Muscle layer of duodenum (tissue), 2 donors: ENCODE results near the gene TMEM60.

Experiments
- H3K27ac ChIP-seq: one replicate; pipeline ENCODE4 v1.7.0; 2013; ENCODE audit warnings: mild to moderate bottlenecking, low read length
- H3K27me3 ChIP-seq: one replicate; pipeline ENCODE4 v1.7.0; 2013; ENCODE audit warnings: low read depth, mild to moderate bottlenecking, control low read depth, low read length
- H3K36me3 ChIP-seq, 2 donors: one replicate each; pipeline ENCODE4 v1.7.0; 2013; ENCODE audit warnings: low read length in 2 of 2, control low read depth in 1 of 2, mild to moderate bottlenecking in 1 of 2; ENCODE audit not compliant: insufficient read depth in 2 of 2, control insufficient read depth in 1 of 2
- H3K4me1 ChIP-seq, 2 donors: one replicate each; pipeline ENCODE4 v1.7.0; 2013; ENCODE audit warnings: low read length in 2 of 2, mild to moderate bottlenecking in 2 of 2, control low read depth in 1 of 2, moderate library complexity in 1 of 2; ENCODE audit not compliant: insufficient read depth in 2 of 2, control insufficient read depth in 1 of 2
- H3K4me3 ChIP-seq, 2 donors: one replicate each; pipeline ENCODE4 v1.7.0; 2013; ENCODE audit warnings: low read length in 2 of 2, low read depth in 1 of 2, mild to moderate bottlenecking in 1 of 2
- H3K9me3 ChIP-seq, 2 donors: one replicate each; pipeline ENCODE4 v1.7.0; 2013; ENCODE audit warnings: low read length in 2 of 2, control low read depth in 1 of 2, mild to moderate bottlenecking in 1 of 2; ENCODE audit not compliant: control insufficient read depth in 1 of 2
- donor health status: healthy.

TMEM60 gene

DNA sequence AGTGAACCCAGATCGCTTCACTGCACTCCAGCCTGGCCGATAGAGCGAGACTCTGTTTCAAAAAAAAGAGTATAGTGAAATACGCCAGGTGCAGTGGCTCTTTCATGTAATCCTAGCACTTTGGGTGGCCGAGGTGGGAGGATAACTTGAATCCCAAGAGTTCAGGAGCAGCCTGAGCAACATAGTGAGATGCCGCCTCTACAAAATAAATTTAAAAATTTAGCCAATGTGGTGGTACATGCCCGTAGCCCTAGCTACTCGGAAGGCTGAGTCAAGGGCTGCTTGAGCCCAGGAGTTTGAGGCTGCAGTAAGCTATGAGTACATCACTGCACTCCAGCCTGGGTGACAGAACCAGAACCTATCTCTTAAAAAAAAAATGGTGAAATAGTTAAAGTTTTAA, 27.9 kb downstream of the TMEM60 start:
- Histone ChIP-seq H3K27me3 (no peaks in the 10 kb centered on the region), H3K9me3 (no peaks in the 10 kb centered on the region), H3K36me3 (peaks cover 0 to 21% of the 10 kb centered on the region in 2 donors), H3K4me3 (no peak overlapping the region), H3K4me1 (peaks cover 0 to 7% of the 10 kb centered on the region in 2 donors), H3K27ac (no peak overlapping the region)

DNA sequence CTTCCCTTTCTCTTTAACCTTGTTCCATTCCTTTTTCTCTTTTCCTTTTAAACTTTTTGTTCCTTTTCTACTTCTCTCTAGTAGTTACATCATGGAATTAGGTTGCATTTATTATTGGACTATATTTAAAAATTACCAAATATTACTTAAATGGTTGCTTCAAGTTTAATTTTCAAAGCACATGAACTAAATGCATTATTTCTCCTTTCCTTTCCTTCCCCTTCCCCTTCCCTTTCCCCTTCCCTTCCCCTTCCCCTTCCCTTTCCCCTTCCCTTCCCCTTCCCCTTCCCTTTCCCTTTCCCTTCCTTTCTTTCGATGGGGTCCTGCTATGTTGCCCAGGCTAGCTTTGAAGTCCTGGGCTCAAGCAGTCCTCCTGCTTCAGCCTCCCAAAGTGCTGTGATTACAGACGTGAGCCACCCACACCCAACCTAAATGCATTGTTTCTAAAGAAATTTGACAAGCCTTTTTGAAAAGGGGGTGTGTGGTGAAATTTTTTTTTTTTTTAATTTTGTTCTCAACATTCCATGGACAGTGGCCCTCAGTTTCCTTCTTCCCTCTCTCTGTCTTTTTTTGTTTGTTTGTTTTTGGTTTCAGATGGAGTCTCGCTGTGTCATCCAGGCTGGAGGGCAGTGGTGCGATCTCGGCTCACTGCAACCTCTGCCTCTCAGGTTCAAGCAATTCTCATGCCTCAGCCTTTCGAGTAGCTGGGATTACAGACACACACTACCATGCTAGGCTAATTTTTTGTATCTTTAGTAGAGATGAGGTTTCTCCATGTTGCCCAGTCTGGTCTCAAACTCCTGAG, 31.2 kb downstream of the TMEM60 start:
- Histone ChIP-seq H3K27me3 (no peaks in the 10 kb centered on the region), H3K27ac (no peak overlapping the region)

GRCh38 chr7:77765906-77766800, 32.1 kb downstream of the TMEM60 start:
- Histone ChIP-seq H3K9me3 (no peaks in the 10 kb centered on the region), H3K36me3 (peaks cover 0 to 4% of the 10 kb centered on the region in 2 donors), H3K4me1 (peaks cover 0 to 17% of the 10 kb centered on the region in 2 donors), H3K27me3 (no peaks in the 10 kb centered on the region), H3K4me3 (no peak overlapping the region), H3K27ac (no peak overlapping the region)

More for the DNA sequence above, 31.2 kb downstream of the TMEM60 start:
- Histone ChIP-seq H3K9me3 (no peaks in the 10 kb centered on the region), H3K4me1 (peaks cover 0 to 14% of the 10 kb centered on the region in 2 donors), H3K36me3 (peaks cover 0 to 4% of the 10 kb centered on the region in 2 donors), H3K4me3 (no peak overlapping the region)

DNA sequence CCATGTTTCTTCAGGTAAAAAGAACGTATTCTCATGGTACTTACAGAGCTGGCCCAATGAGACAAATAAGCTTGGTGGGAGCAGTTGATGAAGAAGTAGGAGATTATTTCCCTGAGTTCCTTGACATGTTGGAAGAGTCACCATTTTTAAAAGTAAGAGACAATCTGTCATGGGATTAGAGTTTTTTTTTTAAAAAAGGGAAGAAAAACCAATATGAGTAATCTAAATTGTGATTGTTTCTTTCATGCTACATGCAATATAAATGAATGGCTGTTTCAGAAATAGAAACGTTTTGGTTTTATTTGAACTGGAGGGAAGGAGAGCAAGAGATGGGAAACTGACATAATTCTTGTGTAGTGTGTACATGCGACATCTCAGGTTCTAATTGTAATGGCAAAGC, 32.8 kb downstream of the TMEM60 start:
- no peak overlapping the region for H3K4me3 ChIP-seq
- H3K27ac ChIP-seq: no peak overlapping the region
- H3K9me3 ChIP-seq: no peaks in the 10 kb centered on the region
- peaks cover 0 to 4% of the 10 kb centered on the region in 2 donors for H3K36me3 ChIP-seq
- peaks cover 0 to 19% of the 10 kb centered on the region in 2 donors for H3K4me1 ChIP-seq
- no peaks in the 10 kb centered on the region for H3K27me3 ChIP-seq

DNA sequence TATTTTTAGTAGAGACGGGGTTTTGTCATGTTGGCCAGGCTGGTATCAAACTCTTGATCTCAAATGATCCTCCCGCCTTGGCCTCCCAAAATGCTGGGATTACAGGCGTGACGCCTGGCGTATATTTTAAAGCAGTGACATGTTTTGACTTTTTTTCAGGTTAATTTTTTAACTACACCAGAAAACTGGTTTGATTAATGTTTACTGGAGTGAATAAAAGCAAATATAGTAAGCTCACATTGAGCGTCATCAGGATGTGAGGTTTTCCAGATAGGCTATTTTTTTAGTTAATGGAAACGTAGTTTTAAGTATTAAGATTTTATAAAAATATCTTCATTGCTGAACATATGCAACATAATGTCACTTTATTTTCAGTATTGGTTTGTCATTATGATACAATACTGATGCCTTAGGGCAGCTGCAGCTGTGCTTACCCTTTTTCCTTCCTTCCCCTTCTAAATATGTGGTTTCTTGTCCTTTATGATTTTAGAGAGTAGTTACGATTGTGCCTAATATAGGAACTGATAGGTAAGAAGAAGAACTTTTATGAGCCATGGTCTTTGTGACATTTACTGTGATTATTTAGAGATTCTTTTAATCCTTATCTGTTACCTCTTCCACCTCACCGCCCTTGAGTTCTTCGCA, 37.3 kb downstream of the TMEM60 start:
- Histone ChIP-seq H3K4me3 (no peak overlapping the region), H3K4me1 (peaks cover 0 to 28% of the 10 kb centered on the region in 2 donors), H3K27me3 (no peaks in the 10 kb centered on the region), H3K27ac (no peak overlapping the region), H3K9me3 (no peaks in the 10 kb centered on the region), H3K36me3 (no peaks in the 10 kb centered on the region)

DNA sequence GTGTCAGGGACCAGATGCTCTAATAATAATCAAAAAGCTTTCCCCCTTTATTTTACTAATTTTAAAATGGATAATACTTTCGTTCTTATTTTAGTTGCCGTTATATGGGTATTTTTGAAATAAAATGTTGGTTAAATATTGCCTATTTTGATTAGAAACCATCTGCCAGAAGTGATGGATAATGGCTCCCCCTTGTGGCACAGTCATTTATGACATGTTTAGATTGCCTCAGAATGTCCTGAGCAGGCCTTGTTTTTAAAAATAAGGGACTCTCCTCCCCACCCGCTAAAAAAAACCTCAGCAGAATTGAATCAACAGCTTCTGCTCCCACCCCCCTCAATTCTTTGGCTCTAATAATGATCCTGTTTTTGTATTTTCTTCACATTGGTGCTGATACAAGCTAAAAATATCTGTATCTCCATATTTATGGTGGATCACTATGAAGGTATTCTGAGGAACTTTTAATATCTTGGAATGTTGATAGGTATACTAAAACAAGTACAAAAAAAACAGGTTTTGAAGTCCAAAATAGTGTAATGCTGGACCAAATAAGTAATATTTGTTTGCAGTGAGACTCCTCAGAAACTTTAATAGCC, 38.8 kb downstream of the TMEM60 start:
- H3K9me3 ChIP-seq: no peaks in the 10 kb centered on the region
- no peak overlapping the region for H3K4me3 ChIP-seq
- no peaks in the 10 kb centered on the region for H3K27me3 ChIP-seq
- H3K36me3 ChIP-seq: no peaks in the 10 kb centered on the region
- no peak overlapping the region for H3K27ac ChIP-seq
- peaks cover 0 to 22% of the 10 kb centered on the region in 2 donors for H3K4me1 ChIP-seq

DNA sequence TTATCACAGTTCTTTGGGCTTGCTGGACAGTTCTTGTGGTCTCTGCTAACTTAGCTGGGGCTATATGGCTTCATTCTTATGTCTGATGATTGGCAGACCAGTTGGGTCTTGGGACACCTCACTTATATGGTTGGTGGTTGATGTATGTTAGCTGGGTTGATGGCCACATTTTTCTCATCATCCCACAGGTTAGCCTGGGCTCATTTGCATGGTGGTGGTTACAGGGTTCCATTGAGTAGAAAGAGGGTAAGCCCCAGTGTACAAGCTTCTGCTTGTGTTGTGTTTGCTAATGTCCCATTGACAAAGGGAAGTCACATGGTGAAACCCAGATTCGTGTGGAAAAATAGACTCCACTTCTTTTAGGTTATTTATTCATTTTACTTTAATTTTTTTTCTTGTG, 40.6 kb downstream of the TMEM60 start:
- Histone ChIP-seq H3K36me3 (no peaks in the 10 kb centered on the region), H3K4me1 (peaks cover 0 to 17% of the 10 kb centered on the region in 2 donors), H3K27me3 (no peaks in the 10 kb centered on the region), H3K4me3 (no peak overlapping the region), H3K9me3 (no peaks in the 10 kb centered on the region), H3K27ac (no peak overlapping the region)

- H3K9me3 ChIP-seq: no peaks in the 10 kb centered on the region
- H3K4me1 ChIP-seq: peaks cover 0 to 6% of the 10 kb centered on the region in 2 donors
- H3K36me3 ChIP-seq: peaks cover 3 to 5% of the 10 kb centered on the region in 2 donors
- H3K4me3 ChIP-seq: no peak overlapping the region
- no peaks in the 10 kb centered on the region for H3K27me3 ChIP-seq
- no peak overlapping the region for H3K27ac ChIP-seq
Observed at GRCh38 chr7:77753173-77753572, 45.1 kb downstream of the TMEM60 start.

DNA sequence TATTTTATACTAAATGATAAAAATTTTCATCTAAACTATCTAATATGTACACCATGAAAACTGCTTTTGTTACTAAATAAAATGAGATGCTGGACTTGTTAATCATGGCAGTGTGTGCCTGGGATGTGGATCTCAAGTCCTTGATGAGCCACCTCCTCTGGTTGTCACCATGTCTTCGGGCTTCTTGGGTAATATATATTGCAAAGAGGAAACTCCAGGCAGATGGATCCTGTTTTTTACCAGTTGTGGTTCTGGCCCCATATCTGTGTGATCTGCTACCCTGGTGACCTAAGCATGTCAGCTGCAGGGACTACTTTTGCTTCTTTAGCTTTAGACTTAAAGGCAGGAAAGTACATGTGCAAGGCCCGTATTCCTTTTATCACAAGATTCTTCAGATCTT, 46.2 kb downstream of the TMEM60 start:
- Histone ChIP-seq H3K4me3 (no peak overlapping the region), H3K36me3 (peaks cover 3 to 5% of the 10 kb centered on the region in 2 donors), H3K27me3 (no peaks in the 10 kb centered on the region), H3K9me3 (no peaks in the 10 kb centered on the region), H3K4me1 (no peaks in the 10 kb centered on the region), H3K27ac (no peak overlapping the region)

DNA sequence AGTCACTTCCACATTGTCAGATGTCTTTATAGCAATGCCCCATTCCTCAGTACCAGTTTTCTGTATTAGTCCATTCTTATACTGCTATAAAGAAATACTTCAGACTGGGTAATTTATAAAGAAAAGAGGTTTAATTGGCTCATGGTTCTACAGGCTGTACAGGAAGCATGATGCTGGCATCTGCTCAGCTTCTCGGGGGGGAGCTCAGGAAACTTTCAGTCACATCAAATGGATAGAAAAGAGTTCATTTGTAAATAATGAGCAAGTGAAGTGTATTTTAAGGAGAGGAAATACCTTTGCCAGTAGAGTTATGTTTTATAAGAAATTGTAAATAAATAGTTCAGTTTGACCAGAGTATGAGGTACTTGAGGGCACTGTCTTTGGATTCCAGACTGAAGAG, 50.5 kb downstream of the TMEM60 start:
- no peak overlapping the region for H3K27ac ChIP-seq
- peaks cover 3 to 5% of the 10 kb centered on the region in 2 donors for H3K36me3 ChIP-seq
- H3K9me3 ChIP-seq: no peaks in the 10 kb centered on the region
- H3K4me3 ChIP-seq: no peak overlapping the region
- H3K4me1 ChIP-seq: no peaks in the 10 kb centered on the region
- H3K27me3 ChIP-seq: no peaks in the 10 kb centered on the region

GRCh38 chr7:77747178-77747577, 51.1 kb downstream of the TMEM60 start:
- Histone ChIP-seq H3K9me3 (no peaks in the 10 kb centered on the region), H3K27me3 (no peaks in the 10 kb centered on the region), H3K27ac (no peak overlapping the region), H3K36me3 (peaks cover 3 to 5% of the 10 kb centered on the region in 2 donors), H3K4me1 (no peaks in the 10 kb centered on the region), H3K4me3 (no peak overlapping the region)
